Measurements from ENCODE around the gene PHACTR3. TPM values are rescaled to one million over a fixed set of nuclear protein-coding genes. Genes with fewer than 3 reads are reported as not detected.

PHACTR3 gene
- total and polyA plus RNA-seq, 2 donors (not counting 1 experiment from before 2014, with no cell fraction given) = not detected

GRCh38 chr20:59596690-59597089, 7.7 kb upstream of the PHACTR3 start:
- no peak overlapping the region for H2AFZ ChIP-seq (ENCODE audit: low read length)
- no peaks in the 10 kb centered on the region for H3K27me3 ChIP-seq (ENCODE audit: control insufficient read depth, insufficient read depth, low read length)
- H3K27ac ChIP-seq (ENCODE audit: insufficient read depth, low read length) = no peak overlapping the region
- H3K9ac ChIP-seq (ENCODE audit: insufficient read depth, low read length) = no peak overlapping the region
- H3K4me1 ChIP-seq (ENCODE audit: control insufficient read depth, extremely low read depth, insufficient read depth, low read length) = no peaks in the 10 kb centered on the region
- H3K79me2 ChIP-seq (ENCODE audit: control insufficient read depth, insufficient read depth, low read length) = no peaks in the 10 kb centered on the region
- TF ChIP-seq, protein P1, sequence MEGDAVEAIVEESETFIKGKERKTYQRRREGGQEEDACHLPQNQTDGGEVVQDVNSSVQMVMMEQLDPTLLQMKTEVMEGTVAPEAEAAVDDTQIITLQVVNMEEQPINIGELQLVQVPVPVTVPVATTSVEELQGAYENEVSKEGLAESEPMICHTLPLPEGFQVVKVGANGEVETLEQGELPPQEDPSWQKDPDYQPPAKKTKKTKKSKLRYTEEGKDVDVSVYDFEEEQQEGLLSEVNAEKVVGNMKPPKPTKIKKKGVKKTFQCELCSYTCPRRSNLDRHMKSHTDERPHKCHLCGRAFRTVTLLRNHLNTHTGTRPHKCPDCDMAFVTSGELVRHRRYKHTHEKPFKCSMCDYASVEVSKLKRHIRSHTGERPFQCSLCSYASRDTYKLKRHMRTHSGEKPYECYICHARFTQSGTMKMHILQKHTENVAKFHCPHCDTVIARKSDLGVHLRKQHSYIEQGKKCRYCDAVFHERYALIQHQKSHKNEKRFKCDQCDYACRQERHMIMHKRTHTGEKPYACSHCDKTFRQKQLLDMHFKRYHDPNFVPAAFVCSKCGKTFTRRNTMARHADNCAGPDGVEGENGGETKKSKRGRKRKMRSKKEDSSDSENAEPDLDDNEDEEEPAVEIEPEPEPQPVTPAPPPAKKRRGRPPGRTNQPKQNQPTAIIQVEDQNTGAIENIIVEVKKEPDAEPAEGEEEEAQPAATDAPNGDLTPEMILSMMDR (conservative IDR thresholded peaks at IDR 0.05 in 1 of 2, IDR thresholded peaks at IDR 0.05 in 1 of 2; ENCODE audit: low read depth in 1 of 2, low read length in 2 of 2) = no peak
- no peak for TF ChIP-seq EZH2 (IDR thresholded peaks at IDR 0.05; ENCODE audit: low read length, missing control alignments)
- no peaks in the 10 kb centered on the region for H4K20me1 ChIP-seq (ENCODE audit: control insufficient read depth, extremely low read depth, insufficient read depth, low read length)
- H3K36me3 ChIP-seq (ENCODE audit: control insufficient read depth, insufficient read depth, low read length) = no peaks in the 10 kb centered on the region
- no peak overlapping the region for H3K4me2 ChIP-seq (ENCODE audit: extremely low read depth, insufficient read depth, low read length)
- DNase-seq (ENCODE audit: low read depth in 2 of 2) = no peak
- no peak overlapping the region for H3K4me3 ChIP-seq (replicated peaks in 1 of 4; ENCODE audit: control extremely low read depth in 1 of 4, insufficient read depth in 1 of 4, low read depth in 3 of 4, low read length in 4 of 4)
- H3K9me3 ChIP-seq (ENCODE audit: control insufficient read depth, insufficient read depth, low read depth, low read length) = no peaks in the 10 kb centered on the region

GRCh38 chr20:59597240-59597639, 7.1 kb upstream of the PHACTR3 start:
- DNase-seq (ENCODE audit: low read depth in 2 of 2) = no peak
- Histone ChIP-seq H3K9ac (ENCODE audit: insufficient read depth, low read length) (no peak overlapping the region), H3K4me1 (ENCODE audit: control insufficient read depth, extremely low read depth, insufficient read depth, low read length) (no peaks in the 10 kb centered on the region), H3K79me2 (ENCODE audit: control insufficient read depth, insufficient read depth, low read length) (no peaks in the 10 kb centered on the region), H3K27ac (ENCODE audit: insufficient read depth, low read length) (no peak overlapping the region), H2AFZ (ENCODE audit: low read length) (no peak overlapping the region), H3K4me2 (ENCODE audit: extremely low read depth, insufficient read depth, low read length) (no peak overlapping the region), H3K36me3 (ENCODE audit: control insufficient read depth, insufficient read depth, low read length) (no peaks in the 10 kb centered on the region), H3K4me3 (replicated peaks in 1 of 4; ENCODE audit: control extremely low read depth in 1 of 4, insufficient read depth in 1 of 4, low read depth in 3 of 4, low read length in 4 of 4) (no peak overlapping the region), H3K9me3 (ENCODE audit: control insufficient read depth, insufficient read depth, low read depth, low read length) (no peaks in the 10 kb centered on the region), H4K20me1 (ENCODE audit: control insufficient read depth, extremely low read depth, insufficient read depth, low read length) (no peaks in the 10 kb centered on the region), H3K27me3 (ENCODE audit: control insufficient read depth, insufficient read depth, low read length) (no peaks in the 10 kb centered on the region)
- no peak for TF ChIP-seq EZH2 (IDR thresholded peaks at IDR 0.05; ENCODE audit: low read length, missing control alignments)
- TF ChIP-seq, protein P1 (conservative IDR thresholded peaks at IDR 0.05 in 1 of 2, IDR thresholded peaks at IDR 0.05 in 1 of 2; ENCODE audit: low read depth in 1 of 2, low read length in 2 of 2) = no peak

DNA sequence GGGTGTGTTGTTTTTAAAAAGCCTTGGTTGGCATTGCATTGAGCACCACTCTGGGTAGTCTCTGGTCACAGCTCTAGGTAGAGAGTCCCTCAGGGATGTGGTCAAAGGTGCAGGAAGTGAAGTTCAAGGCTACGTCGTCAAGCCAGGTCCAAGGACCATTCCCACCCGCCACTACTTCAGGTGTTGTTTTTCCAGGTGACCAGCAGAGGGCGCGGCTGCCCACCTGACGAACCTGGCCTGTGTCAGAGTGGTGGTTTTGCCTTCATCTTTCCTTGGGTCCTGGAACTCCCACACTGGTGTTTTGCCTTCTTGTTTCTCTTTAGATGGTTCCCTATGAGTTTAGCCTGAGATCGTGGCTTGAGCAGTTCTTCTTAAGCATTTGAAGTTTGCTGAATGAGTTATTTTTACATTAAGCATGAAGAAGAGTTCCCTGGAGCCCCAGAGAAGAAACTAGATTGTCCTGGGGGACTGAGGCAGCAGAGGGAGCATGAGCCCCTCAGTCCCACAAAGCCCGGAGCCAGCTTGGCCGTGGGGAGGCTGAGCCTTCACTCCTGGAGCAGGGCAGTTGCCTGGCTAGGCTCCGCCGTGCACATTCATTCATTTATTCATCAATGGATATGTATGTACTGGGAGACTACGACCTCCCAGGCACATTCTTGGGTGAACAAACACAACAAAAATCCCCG, 5.6 kb upstream of the PHACTR3 start:
- Histone ChIP-seq H3K27ac (ENCODE audit: insufficient read depth, low read length) (no peak overlapping the region), H3K9ac (ENCODE audit: insufficient read depth, low read length) (no peak overlapping the region), H3K4me1 (ENCODE audit: control insufficient read depth, extremely low read depth, insufficient read depth, low read length) (no peaks in the 10 kb centered on the region), H4K20me1 (ENCODE audit: control insufficient read depth, extremely low read depth, insufficient read depth, low read length) (no peaks in the 10 kb centered on the region), H3K4me2 (ENCODE audit: extremely low read depth, insufficient read depth, low read length) (no peak overlapping the region), H3K79me2 (ENCODE audit: control insufficient read depth, insufficient read depth, low read length) (no peaks in the 10 kb centered on the region), H3K36me3 (ENCODE audit: control insufficient read depth, insufficient read depth, low read length) (no peaks in the 10 kb centered on the region), H3K4me3 (replicated peaks in 1 of 4; ENCODE audit: control extremely low read depth in 1 of 4, insufficient read depth in 1 of 4, low read depth in 3 of 4, low read length in 4 of 4) (no peak overlapping the region), H3K9me3 (ENCODE audit: control insufficient read depth, insufficient read depth, low read depth, low read length) (no peaks in the 10 kb centered on the region), H2AFZ (ENCODE audit: low read length) (no peak overlapping the region), H3K27me3 (ENCODE audit: control insufficient read depth, insufficient read depth, low read length) (no peaks in the 10 kb centered on the region)
- TF ChIP-seq, protein P1 (conservative IDR thresholded peaks at IDR 0.05 in 1 of 2, IDR thresholded peaks at IDR 0.05 in 1 of 2; ENCODE audit: low read depth in 1 of 2, low read length in 2 of 2) = peak; percentile 35 to 55
- TF ChIP-seq EZH2 (IDR thresholded peaks at IDR 0.05; ENCODE audit: low read length, missing control alignments) = no peak
- no peak for DNase-seq (ENCODE audit: low read depth in 2 of 2)
